Measurements from ENCODE around the gene PPP1CB. TPM values are rescaled to one million over a fixed set of nuclear protein-coding genes. Genes with fewer than 3 reads are reported as not detected.

The PPP1CB gene
- total and polyA plus RNA-seq, 10 of the 15 experiments (the other 5 are each of a cell fraction or from before 2014, with no cell fraction given): 37.5 to 176 (median 84.9) TPM

DNA sequence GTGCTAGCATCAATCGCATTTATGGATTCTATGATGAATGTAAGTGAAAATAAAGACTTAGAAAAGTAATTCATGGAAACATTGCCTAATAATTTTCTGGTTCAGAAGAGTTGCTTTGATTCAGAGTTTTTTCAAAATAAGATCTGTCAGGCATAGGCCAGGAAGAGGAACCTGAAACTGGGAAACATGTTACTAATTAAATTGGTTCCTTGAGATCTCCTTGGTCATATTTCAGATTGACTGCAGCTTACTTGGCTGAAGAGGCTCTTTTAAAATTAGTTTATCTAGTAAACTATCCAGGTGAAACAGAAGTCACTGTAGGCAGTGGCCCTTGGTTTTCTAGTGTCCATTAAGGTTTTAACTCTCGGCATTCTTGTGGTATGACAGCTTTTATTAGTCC, 27.4 kb downstream of the PPP1CB start:
- no peak overlapping the region for H3K27ac ChIP-seq (ENCODE audit: control insufficient read depth, insufficient read depth)
- no peak overlapping the region for H2AFZ ChIP-seq (ENCODE audit: control insufficient read depth, low read depth, low read length)
- no peak overlapping the region for H3K4me3 ChIP-seq
- H4K20me1 ChIP-seq (ENCODE audit: control insufficient read depth, insufficient read depth): 0 out of 2 replicates have a peak, but pooled peaks cover 5% of the 10 kb centered on the region
- ATAC-seq (no peak), DNase-seq (ENCODE audit: low read depth, low spot score) (no peak), FAIRE-seq (no peak)
- SMC1A ChIA-PET (ENCODE audit: uncharacterized antibody, unreplicated experiment): no interaction called here
- TF ChIP-seq SRF (IDR thresholded peaks at IDR 0.05; ENCODE audit: low read depth in 2 of 2, low read length in 2 of 2) (no peak), NFXL1 (IDR thresholded peaks at IDR 0.05; ENCODE audit: borderline replicate concordance) (no peak), MTA2 (IDR thresholded peaks at IDR 0.05; ENCODE audit: low read depth) (no peak), ZSCAN29 (IDR thresholded peaks at IDR 0.05) (no peak), RB1 (IDR thresholded peaks at IDR 0.05; ENCODE audit: borderline replicate concordance) (no peak), ZNF217 (IDR thresholded peaks at IDR 0.05) (no peak), TAF1 (IDR thresholded peaks at IDR 0.05; ENCODE audit: borderline replicate concordance, low read depth, low read length) (no peak), PAX5 (IDR thresholded peaks at IDR 0.05; ENCODE audit: borderline replicate concordance, low read depth, low read length) (no peak)
- TF ChIP-seq, protein P1, sequence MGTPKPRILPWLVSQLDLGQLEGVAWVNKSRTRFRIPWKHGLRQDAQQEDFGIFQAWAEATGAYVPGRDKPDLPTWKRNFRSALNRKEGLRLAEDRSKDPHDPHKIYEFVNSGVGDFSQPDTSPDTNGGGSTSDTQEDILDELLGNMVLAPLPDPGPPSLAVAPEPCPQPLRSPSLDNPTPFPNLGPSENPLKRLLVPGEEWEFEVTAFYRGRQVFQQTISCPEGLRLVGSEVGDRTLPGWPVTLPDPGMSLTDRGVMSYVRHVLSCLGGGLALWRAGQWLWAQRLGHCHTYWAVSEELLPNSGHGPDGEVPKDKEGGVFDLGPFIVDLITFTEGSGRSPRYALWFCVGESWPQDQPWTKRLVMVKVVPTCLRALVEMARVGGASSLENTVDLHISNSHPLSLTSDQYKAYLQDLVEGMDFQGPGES (IDR thresholded peaks at IDR 0.05): no peak
- TF ChIP-seq, protein P2, sequence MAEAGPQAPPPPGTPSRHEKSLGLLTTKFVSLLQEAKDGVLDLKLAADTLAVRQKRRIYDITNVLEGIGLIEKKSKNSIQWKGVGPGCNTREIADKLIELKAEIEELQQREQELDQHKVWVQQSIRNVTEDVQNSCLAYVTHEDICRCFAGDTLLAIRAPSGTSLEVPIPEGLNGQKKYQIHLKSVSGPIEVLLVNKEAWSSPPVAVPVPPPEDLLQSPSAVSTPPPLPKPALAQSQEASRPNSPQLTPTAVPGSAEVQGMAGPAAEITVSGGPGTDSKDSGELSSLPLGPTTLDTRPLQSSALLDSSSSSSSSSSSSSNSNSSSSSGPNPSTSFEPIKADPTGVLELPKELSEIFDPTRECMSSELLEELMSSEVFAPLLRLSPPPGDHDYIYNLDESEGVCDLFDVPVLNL (IDR thresholded peaks at IDR 0.05; ENCODE audit: low read depth, low read length): no peak
- TF ChIP-seq, protein P3, sequence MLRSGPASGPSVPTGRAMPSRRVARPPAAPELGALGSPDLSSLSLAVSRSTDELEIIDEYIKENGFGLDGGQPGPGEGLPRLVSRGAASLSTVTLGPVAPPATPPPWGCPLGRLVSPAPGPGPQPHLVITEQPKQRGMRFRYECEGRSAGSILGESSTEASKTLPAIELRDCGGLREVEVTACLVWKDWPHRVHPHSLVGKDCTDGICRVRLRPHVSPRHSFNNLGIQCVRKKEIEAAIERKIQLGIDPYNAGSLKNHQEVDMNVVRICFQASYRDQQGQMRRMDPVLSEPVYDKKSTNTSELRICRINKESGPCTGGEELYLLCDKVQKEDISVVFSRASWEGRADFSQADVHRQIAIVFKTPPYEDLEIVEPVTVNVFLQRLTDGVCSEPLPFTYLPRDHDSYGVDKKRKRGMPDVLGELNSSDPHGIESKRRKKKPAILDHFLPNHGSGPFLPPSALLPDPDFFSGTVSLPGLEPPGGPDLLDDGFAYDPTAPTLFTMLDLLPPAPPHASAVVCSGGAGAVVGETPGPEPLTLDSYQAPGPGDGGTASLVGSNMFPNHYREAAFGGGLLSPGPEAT (IDR thresholded peaks at IDR 0.05; ENCODE audit: low read depth): no peak
- RAD21 ChIA-PET (ENCODE audit: unreplicated experiment): no interaction called here
- no peak overlapping the region for H3K9ac ChIP-seq (ENCODE audit: control insufficient read depth, insufficient read depth, low read length)
- peaks cover 4 to 30% of the 10 kb centered on the region in 2 experiments for H3K36me3 ChIP-seq (ENCODE audit: control insufficient read depth in 2 of 2, insufficient read depth in 2 of 2, low read length in 1 of 2)
- H3K79me2 ChIP-seq (ENCODE audit: control insufficient read depth, insufficient read depth, low read length): peaks cover 14% of the 10 kb centered on the region
- BruUV-seq (replicated peaks): no TSS peak
- no peak overlapping the region for H3K4me2 ChIP-seq (ENCODE audit: control insufficient read depth, insufficient read depth)
- no peaks in the 10 kb centered on the region for H3K27me3 ChIP-seq (replicated peaks in 1 of 2; ENCODE audit: control insufficient read depth in 2 of 2, insufficient read depth in 2 of 2, low read length in 1 of 2)
- WGBS (ENCODE audit: insufficient coverage, insufficient replicate concordance, low lambda C conversion rate, missing lambda C conversion rate): 98% methylated on average over 2 of the region's 2 CpGs
- in situ Hi-C loops (cut with MboI) (no loop called here), intact Hi-C loops (cut with micrococcal nuclease; ENCODE audit: unreplicated experiment) (no loop called here)
- CTCF ChIA-PET: no interaction called here
- H3K4me1 ChIP-seq (ENCODE audit: control insufficient read depth, insufficient read depth, low read length): no peaks in the 10 kb centered on the region
- POLR2A ChIA-PET: no interaction called here
- H3K9me3 ChIP-seq (replicated peaks; ENCODE audit: control insufficient read depth, insufficient read depth, low read length): no peaks in the 10 kb centered on the region

Data from GM12878 (cell line).